OCI-LY1 (cell line): ENCODE measurements around the gene NXPE2.

Experiments
- CTCF ChIP-seq: fragments of 200-600 bp; sonication (generic), shearing (Covaris generic); IDR thresholded peaks from 2 replicates; pipeline ENCODE4 v1.5.1; 2017; ENCODE audit warnings: mild to moderate bottlenecking, antibody characterized with exemption, low read length, moderate library complexity, mixed read lengths
- EZH2 ChIP-seq: fragments of 200-600 bp; sonication (generic), shearing (Covaris generic); IDR thresholded peaks from 2 replicates; pipeline ENCODE4 v1.8.0; 2017; ENCODE audit warnings: borderline replicate concordance, mixed run types, mild to moderate bottlenecking, antibody characterized with exemption, low read length, moderate library complexity, mixed read lengths

GRCh38 chr11:114650661-114651060, 27.7 kb upstream of the NXPE2 start:
- no peak for TF ChIP-seq CTCF
- TF ChIP-seq EZH2 = no peak
